ENCODE data around the gene PLPPR5. TPM values are rescaled to one million over a fixed set of nuclear protein-coding genes. Genes with fewer than 3 reads are reported as not detected.

The PLPPR5 gene
- total and polyA plus RNA-seq, 5 donors from 2014 or later = not detected

DNA sequence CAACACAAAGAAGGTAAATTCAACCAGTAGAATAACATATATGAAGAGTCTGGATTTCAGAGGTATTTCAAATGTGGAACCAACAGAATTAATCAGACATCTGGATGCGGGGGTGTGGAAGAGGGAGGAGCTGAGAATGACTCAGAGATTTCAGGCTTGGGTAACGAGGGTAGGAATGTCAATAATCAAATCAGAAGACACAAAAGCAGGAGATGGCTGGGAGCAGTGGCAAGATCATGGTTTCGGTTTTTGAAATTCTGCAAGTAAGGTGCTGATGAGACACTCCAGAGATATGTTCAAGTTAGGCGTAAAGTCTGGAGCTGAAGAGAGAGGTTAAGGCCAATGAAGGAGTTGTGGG lies 64.0 kb downstream of the PLPPR5 start:
- DNase-seq = no peak
- no peaks in the 10 kb centered on the region for H3K4me1 Mint-ChIP-seq
- H3K27me3 Mint-ChIP-seq = no peaks in the 10 kb centered on the region
- no peak overlapping the region for H3K27ac Mint-ChIP-seq
- H3K36me3 Mint-ChIP-seq = no peaks in the 10 kb centered on the region
- peaks cover 0 to 2% (median 0%) of the 10 kb centered on the region in 7 donors for H3K9me3 Mint-ChIP-seq
- H3K9me3 ChIP-seq (ENCODE audit: control insufficient read depth in 2 of 2, low read length in 2 of 2) = no peaks in the 10 kb centered on the region
- no peak for ATAC-seq (ENCODE audit: low read depth in 2 of 2)
- no peaks in the 10 kb centered on the region for H3K36me3 ChIP-seq (ENCODE audit: control insufficient read depth, insufficient read depth, low read length)
- H3K4me1 ChIP-seq (ENCODE audit: control insufficient read depth, insufficient read depth, low read length, poor library complexity, severe bottlenecking) = no peaks in the 10 kb centered on the region
- H3K27ac ChIP-seq (ENCODE audit: insufficient read depth, low read length, poor library complexity, severe bottlenecking) = no peak overlapping the region
- H3K4me3 ChIP-seq (ENCODE audit: low read depth, low read length) = no peak overlapping the region
- H3K27me3 ChIP-seq (ENCODE audit: control insufficient read depth, insufficient read depth, low read length) = no peaks in the 10 kb centered on the region
- H3K4me3 Mint-ChIP-seq = no peak overlapping the region

DNA sequence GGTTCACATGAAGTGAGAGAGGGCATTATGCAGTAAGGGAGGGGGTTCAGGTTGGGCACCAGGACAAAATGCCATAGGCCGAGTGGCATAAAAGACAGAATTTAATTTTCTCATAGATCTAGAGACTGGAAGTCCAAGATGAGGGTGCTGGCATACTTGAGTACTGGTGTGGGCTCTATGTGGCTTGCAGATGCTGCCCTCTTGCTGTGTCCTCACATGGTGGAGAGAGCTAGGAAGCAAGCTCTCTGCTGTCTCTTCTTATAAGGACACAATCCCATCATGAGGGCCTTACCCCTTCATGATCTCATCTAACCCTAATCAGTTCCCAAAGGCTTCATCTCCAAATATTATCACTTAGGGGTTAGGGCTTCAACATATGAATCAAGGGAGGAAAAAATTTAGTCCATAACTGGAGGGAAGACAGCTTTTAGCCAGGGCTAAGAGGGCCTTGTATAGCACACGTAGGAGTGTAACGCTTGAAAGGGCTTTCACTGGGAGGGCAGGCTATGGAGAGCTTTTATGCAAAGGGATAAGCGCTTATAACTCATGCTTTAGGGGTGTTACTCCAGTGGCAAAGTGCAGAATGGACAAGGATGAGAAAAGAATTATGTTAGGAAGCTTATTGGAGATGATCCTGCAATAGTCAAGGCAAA lies 64.5 kb downstream of the PLPPR5 start:
- Mint-ChIP-seq H3K4me3 (no peak overlapping the region), H3K27me3 (no peaks in the 10 kb centered on the region), H3K9me3 (peaks cover 0 to 2% (median 0%) of the 10 kb centered on the region in 7 donors), H3K4me1 (no peaks in the 10 kb centered on the region), H3K36me3 (no peaks in the 10 kb centered on the region), H3K27ac (peak overlapping the region in 1 of 3 donors; percentile 30)
- no peaks in the 10 kb centered on the region for H3K27me3 ChIP-seq (ENCODE audit: control insufficient read depth, insufficient read depth, low read length)
- H3K4me1 ChIP-seq (ENCODE audit: control insufficient read depth, insufficient read depth, low read length, poor library complexity, severe bottlenecking) = no peaks in the 10 kb centered on the region
- no peaks in the 10 kb centered on the region for H3K9me3 ChIP-seq (ENCODE audit: control insufficient read depth in 2 of 2, low read length in 2 of 2)
- H3K36me3 ChIP-seq (ENCODE audit: control insufficient read depth, insufficient read depth, low read length) = no peaks in the 10 kb centered on the region
- no peak for ATAC-seq (ENCODE audit: low read depth in 2 of 2)
- H3K27ac ChIP-seq (ENCODE audit: insufficient read depth, low read length, poor library complexity, severe bottlenecking) = no peak overlapping the region
- H3K4me3 ChIP-seq (ENCODE audit: low read depth, low read length) = no peak overlapping the region
- peak in 1 of 3 donors; percentile 3 for DNase-seq

- Mint-ChIP-seq H3K4me1 (peaks cover 0 to 2% (median 0%) of the 10 kb centered on the region in 4 donors), H3K4me3 (no peak overlapping the region), H3K27ac (peak overlapping the region in 1 of 3 donors; percentile 30), H3K9me3 (peaks cover 0 to 2% (median 0%) of the 10 kb centered on the region in 7 donors), H3K36me3 (no peaks in the 10 kb centered on the region), H3K27me3 (no peaks in the 10 kb centered on the region)
- ATAC-seq (ENCODE audit: low read depth in 2 of 2) (no peak), DNase-seq (no peak)
- Histone ChIP-seq H3K36me3 (ENCODE audit: control insufficient read depth, insufficient read depth, low read length) (no peaks in the 10 kb centered on the region), H3K27me3 (ENCODE audit: control insufficient read depth, insufficient read depth, low read length) (no peaks in the 10 kb centered on the region), H3K27ac (ENCODE audit: insufficient read depth, low read length, poor library complexity, severe bottlenecking) (no peak overlapping the region), H3K4me3 (ENCODE audit: low read depth, low read length) (no peak overlapping the region), H3K9me3 (ENCODE audit: control insufficient read depth in 2 of 2, low read length in 2 of 2) (no peaks in the 10 kb centered on the region), H3K4me1 (ENCODE audit: control insufficient read depth, insufficient read depth, low read length, poor library complexity, severe bottlenecking) (no peaks in the 10 kb centered on the region)
These were observed 65.2 kb downstream of the PLPPR5 start for GRCh38 chr1:98939471-98939870.

DNA sequence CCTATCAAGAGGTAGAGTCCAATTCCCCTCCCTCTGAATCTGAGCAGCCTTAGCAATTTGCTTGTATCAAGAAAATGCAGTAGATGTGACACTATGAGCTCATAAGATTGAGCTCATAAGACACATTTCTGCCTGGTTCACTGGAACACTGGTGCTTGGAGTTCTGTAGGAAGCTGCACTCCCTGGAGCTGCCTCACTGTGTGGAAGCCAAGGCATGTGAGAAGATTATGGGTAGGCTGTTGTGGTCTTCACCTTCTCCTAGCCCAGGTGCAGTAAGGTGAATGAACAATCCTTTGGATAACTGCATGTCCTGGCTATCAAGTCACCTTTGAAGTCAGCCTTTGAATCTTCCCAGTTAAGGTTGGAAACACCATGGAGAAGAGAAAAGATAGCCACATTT lies 67.3 kb downstream of the PLPPR5 start:
- no peak for DNase-seq
- Histone ChIP-seq H3K4me3 (ENCODE audit: low read depth, low read length) (no peak overlapping the region), H3K36me3 (ENCODE audit: control insufficient read depth, insufficient read depth, low read length) (no peaks in the 10 kb centered on the region), H3K27me3 (ENCODE audit: control insufficient read depth, insufficient read depth, low read length) (peaks cover 3% of the 10 kb centered on the region), H3K9me3 (ENCODE audit: control insufficient read depth in 2 of 2, low read length in 2 of 2) (no peaks in the 10 kb centered on the region), H3K4me1 (ENCODE audit: control insufficient read depth, insufficient read depth, low read length, poor library complexity, severe bottlenecking) (no peaks in the 10 kb centered on the region), H3K27ac (ENCODE audit: insufficient read depth, low read length, poor library complexity, severe bottlenecking) (no peak overlapping the region)
- ATAC-seq (ENCODE audit: low read depth in 2 of 2) = no peak
- peak overlapping the region in 1 of 3 donors; percentile 34 for H3K27ac Mint-ChIP-seq
- H3K27me3 Mint-ChIP-seq = no peaks in the 10 kb centered on the region
- H3K36me3 Mint-ChIP-seq = no peaks in the 10 kb centered on the region
- H3K9me3 Mint-ChIP-seq = peaks cover 0 to 6% (median 0%) of the 10 kb centered on the region in 7 donors
- no peak overlapping the region for H3K4me3 Mint-ChIP-seq
- peaks cover 0 to 3% (median 0%) of the 10 kb centered on the region in 4 donors for H3K4me1 Mint-ChIP-seq

DNA sequence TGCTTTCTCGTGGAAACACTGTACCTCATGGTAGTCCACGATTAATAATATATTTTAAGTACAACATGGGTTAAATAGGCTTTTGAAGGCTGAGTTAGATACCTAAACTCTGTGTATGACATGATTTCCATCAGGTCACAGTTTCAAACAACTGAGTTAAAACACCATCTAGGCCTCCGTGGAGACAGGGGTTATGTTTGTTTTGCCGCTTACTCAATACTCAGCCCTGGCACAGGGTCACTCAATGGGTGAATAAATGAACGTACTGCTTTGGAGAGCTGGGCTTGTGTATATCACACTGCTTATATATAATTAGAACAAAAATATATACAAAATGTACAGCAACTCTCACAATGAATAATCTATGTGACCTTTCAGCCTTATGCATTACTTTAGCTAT lies 72.5 kb downstream of the PLPPR5 start:
- H3K4me3 Mint-ChIP-seq = no peak overlapping the region
- H3K4me3 ChIP-seq (ENCODE audit: low read depth, low read length) = no peak overlapping the region
- no peaks in the 10 kb centered on the region for H3K4me1 ChIP-seq (ENCODE audit: control insufficient read depth, insufficient read depth, low read length, poor library complexity, severe bottlenecking)
- no peak for DNase-seq
- no peaks in the 10 kb centered on the region for H3K36me3 ChIP-seq (ENCODE audit: control insufficient read depth, insufficient read depth, low read length)
- H3K27ac Mint-ChIP-seq = no peak overlapping the region
- H3K27me3 Mint-ChIP-seq = no peaks in the 10 kb centered on the region
- no peak overlapping the region for H3K27ac ChIP-seq (ENCODE audit: insufficient read depth, low read length, poor library complexity, severe bottlenecking)
- no peaks in the 10 kb centered on the region for H3K36me3 Mint-ChIP-seq
- ATAC-seq (ENCODE audit: low read depth in 2 of 2) = no peak
- H3K9me3 ChIP-seq (ENCODE audit: control insufficient read depth in 2 of 2, low read length in 2 of 2) = no peaks in the 10 kb centered on the region
- H3K4me1 Mint-ChIP-seq = peaks cover 0 to 7% (median under 1%) of the 10 kb centered on the region in 4 donors
- H3K27me3 ChIP-seq (ENCODE audit: control insufficient read depth, insufficient read depth, low read length) = peaks cover 3% of the 10 kb centered on the region
- H3K9me3 Mint-ChIP-seq = peaks cover 0 to 4% (median 0%) of the 10 kb centered on the region in 7 donors

DNA sequence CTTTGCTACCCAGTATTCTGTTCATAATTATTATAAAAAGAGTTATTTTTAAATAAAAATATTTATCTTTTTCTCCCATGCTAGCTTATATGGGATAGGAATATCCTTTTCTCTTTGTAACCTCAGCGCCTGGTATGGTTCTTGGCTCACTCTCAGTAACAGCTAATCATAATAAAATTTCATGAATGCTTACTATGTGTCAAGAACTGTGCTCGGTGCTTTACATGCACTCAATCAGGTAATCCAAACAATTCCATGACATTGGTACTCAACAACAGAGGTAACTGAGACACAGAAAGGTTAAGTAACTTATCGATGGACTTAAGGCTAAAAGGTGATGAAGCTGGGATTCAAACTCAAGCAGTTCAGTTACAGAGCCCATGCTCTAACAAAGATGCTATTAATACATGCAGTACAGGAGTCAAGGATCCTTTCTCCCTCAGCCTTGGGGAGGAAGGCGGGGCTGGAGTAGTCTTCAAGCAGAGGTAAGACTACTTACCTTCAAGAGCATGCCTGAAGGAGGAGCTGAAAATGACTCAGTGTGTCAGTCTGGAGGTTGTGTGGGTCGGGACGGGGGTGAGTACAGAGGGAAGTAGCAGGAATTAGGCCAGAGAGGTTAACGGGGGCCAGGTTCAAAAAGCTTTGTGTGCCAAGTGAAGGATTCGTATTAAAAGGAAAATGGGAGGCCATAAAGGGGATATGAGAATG lies 73.4 kb downstream of the PLPPR5 start:
- ATAC-seq (ENCODE audit: low read depth in 2 of 2) (no peak), DNase-seq (no peak)
- Mint-ChIP-seq H3K27ac (no peak overlapping the region), H3K27me3 (no peaks in the 10 kb centered on the region), H3K4me1 (peaks cover 0 to 7% (median under 1%) of the 10 kb centered on the region in 4 donors), H3K9me3 (peaks cover 0 to 4% (median 0%) of the 10 kb centered on the region in 7 donors), H3K36me3 (no peaks in the 10 kb centered on the region), H3K4me3 (no peak overlapping the region)
- H3K27ac ChIP-seq (ENCODE audit: insufficient read depth, low read length, poor library complexity, severe bottlenecking) = no peak overlapping the region
- H3K4me1 ChIP-seq (ENCODE audit: control insufficient read depth, insufficient read depth, low read length, poor library complexity, severe bottlenecking) = no peaks in the 10 kb centered on the region
- H3K9me3 ChIP-seq (ENCODE audit: control insufficient read depth in 2 of 2, low read length in 2 of 2) = no peaks in the 10 kb centered on the region
- no peak overlapping the region for H3K4me3 ChIP-seq (ENCODE audit: low read depth, low read length)
- H3K36me3 ChIP-seq (ENCODE audit: control insufficient read depth, insufficient read depth, low read length) = no peaks in the 10 kb centered on the region
- H3K27me3 ChIP-seq (ENCODE audit: control insufficient read depth, insufficient read depth, low read length) = peaks cover 3% of the 10 kb centered on the region

- no peak overlapping the region for H3K27ac Mint-ChIP-seq
These were observed 75.2 kb downstream of the PLPPR5 start for GRCh38 chr1:98929437-98929836.

More at GRCh38 chr1:98929437-98929836, 75.2 kb downstream of the PLPPR5 start:
- Mint-ChIP-seq H3K4me3 (no peak overlapping the region), H3K36me3 (no peaks in the 10 kb centered on the region), H3K9me3 (peaks cover 0 to 4% (median 0%) of the 10 kb centered on the region in 7 donors), H3K27me3 (no peaks in the 10 kb centered on the region), H3K4me1 (peaks cover 0 to 5% (median under 1%) of the 10 kb centered on the region in 4 donors)
- Histone ChIP-seq H3K27me3 (ENCODE audit: control insufficient read depth, insufficient read depth, low read length) (peaks cover 3% of the 10 kb centered on the region), H3K4me1 (ENCODE audit: control insufficient read depth, insufficient read depth, low read length, poor library complexity, severe bottlenecking) (no peaks in the 10 kb centered on the region), H3K27ac (ENCODE audit: insufficient read depth, low read length, poor library complexity, severe bottlenecking) (no peak overlapping the region), H3K4me3 (ENCODE audit: low read depth, low read length) (no peak overlapping the region), H3K36me3 (ENCODE audit: control insufficient read depth, insufficient read depth, low read length) (no peaks in the 10 kb centered on the region), H3K9me3 (ENCODE audit: control insufficient read depth in 2 of 2, low read length in 2 of 2) (no peaks in the 10 kb centered on the region)
- ATAC-seq (ENCODE audit: low read depth in 2 of 2) (no peak), DNase-seq (no peak)
